GM21576 (cell line): ENCODE results near the gene DAPK1.

Experiments used
- ATAC-seq: cut with Tn5 transposase; IDR thresholded peaks from one replicate; pipeline ENCODE4 v1.9.1; 2021; ENCODE audit warnings: mild to moderate bottlenecking, moderate library complexity; ENCODE audit not compliant: unreplicated experiment

DAPK1 gene

DNA sequence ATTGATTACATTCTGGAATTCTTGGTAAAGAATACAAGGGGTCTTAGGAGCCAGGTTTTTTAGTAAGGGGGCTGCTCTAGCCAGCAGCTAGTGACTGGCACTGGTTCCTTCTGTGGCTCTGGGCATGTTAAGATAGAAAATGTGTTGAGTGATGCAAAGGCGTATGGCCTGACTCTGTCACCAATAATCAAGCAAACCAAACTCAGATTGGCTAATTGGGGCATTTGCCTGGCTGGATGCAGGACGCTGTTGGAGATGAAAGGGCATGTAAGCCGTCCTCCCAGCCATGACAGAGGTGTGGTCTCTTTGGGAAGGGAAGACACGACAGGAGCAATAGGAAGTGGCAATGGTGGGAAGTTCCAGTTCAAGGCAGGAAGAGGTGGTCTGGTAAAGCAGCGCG, 140.6 kb downstream of the DAPK1 start:
- no peak for ATAC-seq

DNA sequence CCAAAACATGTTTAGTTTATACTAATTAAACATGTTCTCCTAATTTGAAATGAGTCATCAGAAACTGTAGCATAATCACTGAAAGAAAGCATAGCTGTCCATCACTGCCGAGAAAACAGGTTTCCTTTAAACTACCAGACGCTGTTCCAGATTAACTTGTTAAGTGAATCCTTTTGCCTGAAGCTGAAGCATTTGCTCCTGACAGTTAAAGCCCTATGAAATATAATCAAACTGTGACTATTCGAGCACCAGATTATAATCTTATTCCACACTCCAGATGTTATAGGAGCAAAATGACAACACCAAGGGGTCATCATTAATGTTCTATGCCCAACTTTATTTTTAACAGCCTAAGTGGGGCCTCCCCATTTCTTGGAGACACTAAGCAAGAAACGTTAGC, 142.3 kb downstream of the DAPK1 start:
- ATAC-seq: no peak

DNA sequence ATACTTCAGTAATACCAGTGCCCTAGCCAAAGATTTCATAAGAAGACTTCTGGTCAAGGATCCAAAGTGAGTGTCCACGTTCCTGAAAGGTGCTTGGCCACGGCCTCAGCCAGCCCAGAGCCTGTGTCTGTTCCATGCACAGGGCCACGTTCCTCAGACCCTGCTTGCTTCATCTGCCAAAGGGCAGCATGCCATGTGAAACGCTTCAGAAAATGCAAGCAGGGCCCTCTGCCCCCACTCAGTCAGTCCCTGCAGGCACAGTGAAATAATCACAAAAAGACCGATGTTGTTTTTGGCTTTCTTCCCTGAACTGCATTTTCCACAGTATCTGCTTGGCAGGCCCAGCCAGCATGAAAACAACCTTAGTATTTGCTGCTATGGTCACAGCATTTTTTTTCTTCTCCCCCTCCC, 142.7 kb downstream of the DAPK1 start:
- ATAC-seq: no peak

DNA sequence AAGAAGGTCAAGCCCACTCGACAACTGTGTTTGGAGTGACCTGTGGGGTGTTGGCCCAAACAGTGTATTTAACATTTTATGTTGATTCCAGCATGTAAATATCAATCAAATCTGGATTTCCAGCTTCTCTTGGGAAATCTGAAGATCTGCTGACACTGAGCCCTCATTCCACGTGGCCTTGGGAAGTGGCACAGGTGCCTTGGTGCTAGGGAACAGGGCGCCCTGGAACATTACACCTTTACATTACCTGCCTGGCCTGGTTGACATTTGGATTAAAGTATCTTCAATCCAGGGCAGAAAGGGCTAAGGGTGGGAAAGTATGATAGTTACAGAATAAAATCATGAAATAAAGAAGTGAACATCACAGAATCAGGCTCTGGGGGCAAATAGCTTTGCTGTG, 143.4 kb downstream of the DAPK1 start:
- ATAC-seq: no peak

DNA sequence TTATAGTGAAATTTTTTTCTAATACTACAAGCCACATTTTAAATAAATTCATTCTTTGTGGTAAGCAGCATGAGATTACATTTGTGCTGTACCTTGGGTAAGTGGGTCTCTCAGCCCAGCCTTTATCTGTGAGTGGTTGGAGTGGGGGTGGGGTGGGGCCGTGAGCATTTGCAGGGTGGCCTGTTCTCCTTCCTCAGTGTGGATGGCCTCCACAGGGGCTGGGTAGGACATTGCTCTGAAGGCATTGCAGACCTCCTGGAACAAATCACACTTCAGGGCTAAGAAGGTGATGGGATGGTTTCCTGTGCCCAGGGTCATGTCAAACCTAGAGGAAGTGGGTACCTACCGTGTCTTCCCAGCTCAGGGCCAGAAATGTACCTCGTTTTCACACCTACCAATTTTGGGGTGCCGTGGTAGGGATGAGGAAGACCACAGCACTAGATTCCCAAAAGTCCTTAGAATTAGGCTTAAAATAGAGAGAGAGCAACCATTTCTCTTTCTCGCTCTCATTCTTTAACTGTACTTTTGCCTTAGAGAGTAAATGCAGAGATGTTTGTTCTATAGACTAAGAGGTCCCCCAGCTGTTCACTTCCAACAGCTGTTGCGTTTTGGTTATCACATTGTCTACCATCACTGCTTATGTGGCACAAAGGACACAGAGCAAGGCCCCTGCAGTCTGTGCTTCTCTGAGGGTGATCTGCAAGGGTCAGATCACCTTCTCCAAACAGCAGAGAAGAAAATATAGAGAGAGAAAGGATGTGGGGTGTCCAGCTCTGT, 144.9 kb downstream of the DAPK1 start:
- no peak for ATAC-seq

DNA sequence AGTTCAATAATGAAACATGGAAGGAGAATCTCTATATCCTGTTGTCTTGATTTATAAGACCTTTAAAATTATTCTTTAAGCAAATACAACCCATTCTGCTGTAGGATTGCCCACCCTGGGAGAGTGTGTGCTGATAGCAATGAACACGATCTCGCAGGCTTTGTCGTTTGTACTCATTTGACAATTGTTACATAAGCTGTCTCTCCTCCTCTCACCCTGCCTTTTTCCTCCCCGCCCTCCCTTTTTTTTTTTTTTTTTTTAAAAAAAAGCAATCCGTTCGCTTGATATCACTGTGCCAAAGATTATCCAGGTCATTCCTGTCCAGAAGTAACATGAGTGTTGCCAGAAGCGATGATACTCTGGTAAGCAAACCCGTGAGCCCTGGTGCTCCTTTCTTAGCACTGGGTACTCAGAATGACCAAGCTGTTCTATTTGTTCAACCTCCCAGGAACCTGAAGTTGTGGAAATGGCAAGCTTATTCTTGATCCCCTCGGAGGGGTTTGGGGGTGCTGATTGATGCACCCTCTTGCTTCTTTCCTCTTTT, 145.5 kb downstream of the DAPK1 start:
- no peak for ATAC-seq

DNA sequence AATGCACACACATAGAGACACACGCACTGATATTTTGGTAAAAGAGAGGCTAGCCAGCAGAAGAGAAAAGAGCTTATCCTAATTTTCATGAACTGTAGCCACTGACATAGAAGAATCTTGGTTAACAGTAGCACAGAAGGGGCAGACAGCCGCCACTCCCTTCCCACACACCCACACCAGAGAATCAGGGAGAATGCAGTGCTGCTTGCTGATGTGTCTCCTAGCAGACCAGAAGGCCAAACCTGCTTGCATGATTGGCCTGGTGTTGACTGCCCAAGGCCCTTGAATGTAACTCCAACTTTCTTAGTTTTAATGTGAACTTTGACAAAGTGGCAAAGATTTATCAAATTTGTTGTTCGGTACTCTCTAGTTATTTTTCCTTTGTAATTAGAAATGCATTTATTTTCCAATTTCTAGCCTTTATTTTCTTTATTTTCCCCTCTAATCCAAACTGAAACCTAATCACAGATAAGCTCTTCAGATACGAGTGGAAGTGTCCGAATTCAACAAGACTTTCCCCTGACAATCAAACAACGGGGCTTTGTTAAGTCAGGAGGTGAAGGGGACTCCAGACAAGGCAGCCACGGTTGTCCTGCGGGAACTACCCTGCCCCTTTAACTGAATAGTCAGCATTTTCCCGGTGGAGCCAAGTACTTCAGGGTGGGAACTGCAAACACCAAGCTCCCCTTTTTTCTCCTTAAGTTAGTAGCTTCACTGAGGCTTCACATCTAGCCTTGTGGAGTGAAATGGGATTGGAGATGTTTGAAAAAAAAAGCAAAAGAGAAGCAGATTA, 146.3 kb downstream of the DAPK1 start:
- no peak for ATAC-seq

DNA sequence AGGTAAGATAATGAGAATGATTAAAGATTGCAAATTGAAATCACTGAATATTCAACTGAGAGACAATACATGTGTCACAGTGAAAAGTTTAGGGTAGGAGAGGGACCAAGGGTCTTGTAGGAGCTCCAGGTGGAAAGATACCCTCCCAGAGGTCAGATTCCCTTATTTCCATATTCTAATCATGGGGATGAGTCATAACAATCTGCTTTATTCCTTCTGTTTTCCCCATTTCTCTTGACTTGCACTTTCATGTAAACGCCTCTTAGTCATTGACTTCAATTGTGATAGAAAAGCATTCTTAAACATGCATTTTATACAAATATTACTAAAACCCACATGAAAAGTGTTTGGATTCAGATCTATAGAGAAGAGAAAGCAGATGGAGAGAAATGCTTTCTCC, 147.0 kb downstream of the DAPK1 start:
- no peak for ATAC-seq

DNA sequence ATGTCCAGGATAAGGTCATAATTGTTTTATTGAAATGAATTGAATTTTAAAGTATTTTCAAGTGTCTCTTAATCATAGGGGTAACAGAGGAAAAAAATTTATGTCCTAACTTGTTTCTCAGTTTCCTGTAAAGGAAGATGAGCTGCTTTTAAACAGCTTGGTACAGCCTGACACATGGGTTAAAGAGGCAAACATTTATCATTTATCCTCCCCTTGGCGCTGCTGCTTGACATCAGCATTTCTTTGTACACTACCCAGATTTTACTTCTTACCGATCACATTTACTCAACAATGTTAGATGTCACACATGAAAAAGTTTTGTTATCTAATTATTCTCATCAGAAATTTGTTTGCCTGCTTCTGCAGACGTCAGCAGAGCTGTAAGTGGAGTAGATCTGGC, 148.9 kb downstream of the DAPK1 start:
- no peak for ATAC-seq

DNA sequence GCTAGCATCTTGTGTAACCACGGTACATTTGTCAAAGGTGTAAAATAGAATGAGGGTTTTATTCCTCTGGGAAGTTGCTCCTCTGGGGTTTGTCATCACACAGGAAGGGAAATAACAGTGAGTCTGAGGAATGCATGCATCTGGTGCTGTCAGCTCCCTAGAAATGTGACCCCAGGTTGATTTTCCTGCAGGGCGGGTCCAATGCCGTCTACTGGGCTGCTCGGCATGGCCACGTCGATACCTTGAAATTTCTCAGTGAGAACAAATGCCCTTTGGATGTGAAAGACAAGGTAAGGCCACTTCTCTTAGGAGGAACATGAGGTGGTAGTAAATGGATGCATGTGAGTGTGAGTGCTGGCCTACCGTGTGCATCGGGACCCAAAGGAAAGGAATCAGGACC, 149.4 kb downstream of the DAPK1 start:
- no peak for ATAC-seq

DNA sequence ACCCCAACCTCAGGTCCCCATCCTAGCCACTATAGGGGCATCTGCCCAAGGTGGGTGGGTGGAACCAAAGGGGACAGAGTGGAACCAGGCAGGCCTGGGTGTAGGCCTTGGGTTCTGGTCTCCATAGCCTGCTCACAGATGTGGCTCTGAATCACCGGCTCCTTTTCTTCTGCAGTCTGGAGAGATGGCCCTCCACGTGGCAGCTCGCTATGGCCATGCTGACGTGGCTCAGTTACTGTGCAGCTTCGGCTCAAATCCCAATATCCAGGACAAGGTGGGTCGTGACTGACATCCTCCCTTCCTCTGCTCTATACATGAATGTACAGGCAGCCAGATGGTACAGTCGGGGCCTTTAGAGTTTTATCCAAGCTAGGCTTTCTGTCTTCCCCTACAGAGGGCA, 150.9 kb downstream of the DAPK1 start:
- ATAC-seq: no peak

DNA sequence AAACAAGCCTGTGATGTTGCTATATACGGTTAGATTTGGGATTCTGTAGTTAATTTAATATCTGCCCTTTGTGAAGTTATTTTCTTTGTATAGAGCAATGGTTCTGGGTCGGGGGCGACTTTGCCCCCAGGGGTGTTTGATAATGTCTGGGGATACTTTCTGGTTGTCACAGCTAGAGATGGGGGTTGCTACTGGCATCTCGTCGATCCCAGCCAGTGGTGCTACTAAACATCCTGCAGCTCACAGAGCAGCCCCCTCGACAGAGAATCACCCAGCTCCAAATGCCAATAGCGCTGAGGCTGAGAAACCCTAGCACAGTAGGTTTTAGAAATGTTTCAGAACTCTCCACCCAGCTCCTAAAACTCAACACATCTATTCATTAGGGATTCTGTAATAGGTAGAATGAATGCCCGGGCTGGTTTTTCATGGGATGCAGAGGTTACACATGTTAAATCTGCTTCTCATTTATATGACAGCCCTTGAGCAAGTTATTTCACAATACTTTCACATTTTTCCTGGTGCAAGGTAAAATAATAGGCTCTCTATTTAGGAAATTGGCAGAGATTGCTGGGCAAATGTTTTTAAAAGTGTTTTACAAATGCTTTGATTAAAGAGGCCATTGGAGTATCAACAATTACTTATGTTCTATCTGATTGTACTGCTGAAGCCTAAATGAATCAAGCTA, 153.1 kb downstream of the DAPK1 start:
- ATAC-seq: no peak

DNA sequence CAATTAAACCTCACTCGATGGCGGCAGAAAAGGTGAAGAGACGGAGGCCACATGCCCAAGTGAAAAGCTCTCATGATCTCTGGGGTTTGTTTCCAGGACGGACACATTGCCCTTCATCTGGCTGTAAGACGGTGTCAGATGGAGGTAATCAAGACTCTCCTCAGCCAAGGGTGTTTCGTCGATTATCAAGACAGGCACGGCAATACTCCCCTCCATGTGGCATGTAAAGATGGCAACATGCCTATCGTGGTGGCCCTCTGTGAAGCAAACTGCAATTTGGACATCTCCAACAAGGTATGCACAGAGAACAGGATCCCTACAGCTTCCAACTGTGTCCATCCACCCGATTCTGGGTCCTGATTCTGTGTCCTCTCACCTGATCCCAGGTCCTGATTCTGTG, 153.8 kb downstream of the DAPK1 start:
- no peak for ATAC-seq

DNA sequence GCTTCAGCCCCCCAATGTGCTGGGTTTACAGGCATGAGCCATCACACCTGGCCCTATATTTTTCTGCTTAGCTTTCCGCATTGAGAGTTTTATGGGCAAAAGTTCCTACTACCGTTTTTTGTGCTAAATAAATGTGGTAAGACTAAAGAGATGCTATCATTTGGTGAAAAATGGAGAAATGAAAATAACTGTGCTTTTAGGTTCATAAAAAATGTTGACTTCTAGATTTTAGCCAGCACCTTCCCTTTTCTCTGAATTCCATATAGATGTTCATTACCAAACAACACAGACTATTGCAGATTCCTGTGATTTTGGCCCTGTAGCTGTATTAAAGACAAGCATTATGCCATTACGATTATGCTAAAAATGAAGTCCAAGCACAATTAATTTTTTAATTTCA, 156.3 kb downstream of the DAPK1 start:
- ATAC-seq: no peak

DNA sequence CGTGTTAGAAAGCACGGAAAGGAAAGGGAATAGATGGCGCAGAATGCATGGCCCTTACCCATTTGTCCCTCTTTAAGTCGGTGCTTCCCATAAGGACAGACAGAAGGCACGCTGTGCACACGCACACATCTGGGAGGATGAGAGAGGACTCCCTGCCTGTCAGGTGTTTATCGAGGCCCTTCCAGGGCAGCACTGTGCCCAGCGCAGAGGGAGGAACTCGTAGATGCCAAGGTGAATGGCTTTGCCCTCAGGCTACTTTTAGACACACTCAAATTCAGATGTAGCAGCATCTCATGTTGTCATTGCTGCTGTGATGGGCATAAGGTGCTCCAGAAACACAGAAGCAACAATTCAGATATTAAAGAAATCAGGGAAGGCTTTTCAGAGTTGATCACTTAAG, 158.1 kb downstream of the DAPK1 start:
- ATAC-seq: no peak

DNA sequence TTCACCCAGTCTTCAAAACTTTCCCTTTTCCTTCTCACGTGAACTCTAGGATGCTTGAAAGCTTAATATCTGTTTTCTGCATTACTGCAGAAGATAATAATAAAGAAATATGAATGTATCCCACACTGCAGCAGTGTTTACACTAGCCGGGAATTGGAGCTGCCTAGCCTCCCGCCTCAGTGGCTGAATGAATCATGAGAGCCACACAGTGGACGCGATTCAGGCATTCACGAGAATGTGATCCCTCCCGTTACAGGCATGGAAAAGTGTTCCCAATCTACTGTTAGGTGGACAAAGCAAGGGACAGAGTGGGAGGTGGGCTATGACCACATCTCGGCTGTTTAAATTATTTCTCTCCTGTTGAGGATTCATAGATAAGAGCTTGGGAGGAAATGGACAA, 158.8 kb downstream of the DAPK1 start:
- ATAC-seq: no peak

DNA sequence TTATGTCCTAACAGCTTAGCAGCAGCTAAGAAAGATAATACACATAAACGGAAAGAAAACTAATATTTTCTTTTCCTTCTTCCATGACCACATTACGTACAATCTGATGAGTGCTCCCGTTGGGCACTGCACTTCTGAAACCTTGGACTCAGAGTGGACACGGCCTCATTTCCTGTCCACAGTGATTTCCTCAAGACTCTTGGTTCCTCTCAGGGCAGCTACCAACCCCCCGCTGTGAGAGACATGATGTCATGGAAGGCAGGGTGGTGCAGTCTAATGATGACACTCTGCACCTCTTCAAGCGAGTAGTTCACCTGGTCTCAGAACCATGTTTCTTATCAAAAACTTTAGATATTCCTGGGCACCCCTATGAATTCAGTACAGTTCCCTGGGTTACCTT, 159.5 kb downstream of the DAPK1 start:
- ATAC-seq: no peak

DNA sequence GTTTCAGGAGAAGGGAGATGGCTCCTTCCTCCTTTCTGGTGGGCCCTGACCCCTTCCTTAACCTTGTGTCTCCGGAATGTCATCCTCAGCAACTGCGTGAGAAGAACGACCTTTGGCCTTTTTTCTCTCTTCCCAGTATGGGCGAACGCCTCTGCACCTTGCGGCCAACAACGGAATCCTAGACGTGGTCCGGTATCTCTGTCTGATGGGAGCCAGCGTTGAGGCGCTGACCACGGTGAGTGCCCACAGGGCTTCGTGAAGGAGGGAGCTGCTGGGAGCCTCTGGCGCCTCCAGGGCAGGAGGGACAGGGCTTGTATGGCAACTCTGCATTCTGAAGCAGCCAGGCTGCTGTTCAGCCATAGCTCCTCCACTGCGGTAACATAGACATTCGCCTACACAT, 160.2 kb downstream of the DAPK1 start:
- ATAC-seq: no peak

DNA sequence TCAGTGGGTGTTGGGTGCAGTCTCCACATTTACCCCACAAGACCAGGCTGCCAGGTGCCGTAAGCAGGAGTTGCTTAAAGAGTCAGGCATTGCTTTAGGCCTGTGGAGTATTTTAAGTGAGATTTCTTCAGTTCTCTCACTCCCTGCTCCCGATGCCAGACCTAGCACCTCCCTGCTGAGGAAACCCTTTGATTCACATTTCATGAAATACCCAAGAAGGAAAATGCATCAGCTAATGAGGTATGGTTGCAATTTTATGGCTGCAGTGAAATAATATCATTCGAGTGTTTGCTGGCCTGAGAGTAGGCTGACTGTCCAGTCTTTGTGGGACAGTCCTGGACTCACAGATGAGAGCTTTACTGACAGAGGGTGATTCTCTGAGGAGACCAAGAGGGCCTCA, 160.8 kb downstream of the DAPK1 start:
- ATAC-seq: no peak

DNA sequence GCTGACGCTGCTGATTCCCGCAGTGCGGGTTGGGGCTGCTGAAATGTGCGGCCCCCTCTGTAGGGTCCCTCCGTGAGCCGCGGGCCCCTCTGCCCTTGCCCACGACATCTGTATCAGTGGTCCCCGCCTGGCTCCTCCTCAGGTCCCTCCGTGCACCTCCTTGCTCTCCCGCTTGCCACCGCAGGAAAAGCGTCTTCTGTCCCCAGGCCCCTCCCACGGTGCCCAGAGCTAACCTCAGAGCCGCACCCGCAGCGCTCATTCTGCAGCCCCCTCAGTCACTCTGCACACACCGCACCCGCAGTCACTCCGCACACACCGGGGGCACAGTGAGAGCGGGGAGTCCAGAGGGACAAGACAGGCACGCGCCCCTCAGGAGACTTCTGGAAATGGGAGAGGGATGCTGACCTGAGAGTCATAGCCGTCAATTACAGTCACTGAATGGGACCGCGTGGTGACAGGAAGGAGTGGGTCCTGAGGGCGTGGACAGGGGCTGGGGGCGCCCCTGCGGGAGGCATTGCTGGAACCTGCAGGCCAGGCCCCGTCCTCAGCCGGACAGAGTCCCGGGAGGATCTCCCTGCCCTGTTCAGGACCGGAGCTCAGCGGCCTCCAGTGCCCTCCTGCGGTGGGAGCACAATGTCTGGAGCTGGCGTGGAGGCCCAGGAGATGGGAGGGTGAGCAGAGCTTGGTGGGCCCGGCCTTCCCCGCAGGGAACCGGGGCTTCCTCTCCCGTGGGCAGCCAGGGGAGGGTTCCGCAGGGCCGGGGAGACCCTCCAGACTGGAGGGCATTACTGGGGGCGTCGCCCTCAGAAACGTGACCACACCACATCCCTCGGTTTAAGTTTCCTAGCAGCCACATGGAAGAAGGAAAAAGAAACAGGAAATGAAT, 162.1 kb downstream of the DAPK1 start:
- no peak for ATAC-seq

DNA sequence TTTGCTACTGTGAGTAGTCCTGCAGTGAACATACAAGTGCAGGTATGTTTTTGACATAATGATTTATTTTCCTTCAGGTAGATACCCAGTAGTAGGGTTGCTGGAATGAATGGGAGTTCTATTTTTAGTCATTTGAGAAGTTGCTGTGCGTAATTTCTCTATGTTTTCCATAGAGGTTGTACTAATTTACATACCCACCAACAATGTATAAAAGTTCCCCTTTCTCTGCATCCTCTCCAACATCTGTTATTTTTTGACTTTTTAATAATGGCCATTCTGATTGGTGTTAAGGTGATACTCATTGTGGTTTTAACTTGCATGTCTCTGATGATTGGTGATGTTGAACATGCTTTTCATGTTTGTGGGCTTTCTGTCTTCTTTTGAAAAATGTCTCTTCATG, 163.6 kb downstream of the DAPK1 start:
- no peak for ATAC-seq
